Forelimb muscle (tissue), 1 donor: Measurements from ENCODE around the gene ECHDC3. TPM values are rescaled to one million over a fixed set of nuclear protein-coding genes. Genes with fewer than 3 reads are reported as not detected.

Source experiments
- DNase-seq: peaks from one replicate; pipeline ENCODE4 v3.0.0-alpha.2; 2013; ENCODE audit warnings: low read depth
- polyA plus RNA-seq: library from polyadenylated mRNA; unstranded; fragments of 120-200 nt; gene quantifications from one replicate; pipeline ENCODE4 v1.2.1, GENCODE V29; 2013; ENCODE audit not compliant: insufficient read length

Gene ECHDC3
- polyA plus RNA-seq, 1 donor, result 7.7 TPM

- no peak for DNase-seq
Measured at GRCh38 chr10:11810973-11811372, 68.8 kb downstream of the ECHDC3 start.

- no peak for DNase-seq
Measured at GRCh38 chr10:11813177-11813576, 71.0 kb downstream of the ECHDC3 start.

Other genes starting within 250 kb of the ECHDC3 start
- 7.7 TPM for gene USP6NL, start 130.7 kb upstream of the ECHDC3 start, polyA plus RNA-seq
- gene PROSER2, start 81.0 kb downstream of the ECHDC3 start, polyA plus RNA-seq, result 4.7 TPM